Rectal smooth muscle tissue (tissue), 1 donor: ENCODE data around the gene CRYGN.
A peak's percentile ranks its signal among the peaks of the same experiment; 100 is the strongest.

Experiments used
- H3K27ac ChIP-seq: one replicate; pipeline ENCODE4 v1.7.0; 2013; ENCODE audit warnings: low read depth, low read length, inconsistent platforms
- H3K27me3 ChIP-seq: one replicate; pipeline ENCODE4 v1.7.0; 2013; ENCODE audit warnings: low read length; ENCODE audit not compliant: control insufficient read depth, insufficient read depth
- H3K36me3 ChIP-seq: one replicate; pipeline ENCODE4 v1.7.0; 2013; ENCODE audit warnings: low read length; ENCODE audit not compliant: control insufficient read depth, insufficient read depth
- H3K4me1 ChIP-seq: one replicate; pipeline ENCODE4 v1.7.0; 2013; ENCODE audit warnings: low read length; ENCODE audit not compliant: control insufficient read depth, insufficient read depth
- H3K4me3 ChIP-seq: one replicate; pipeline ENCODE4 v1.7.0; 2013; ENCODE audit warnings: low read length
- H3K9ac ChIP-seq: one replicate; pipeline ENCODE4 v1.7.0; 2013; ENCODE audit warnings: low read length

CRYGN gene

GRCh38 chr7:151439855-151440798 lies at the start of gene CRYGN:
Gene CRYGN (minus strand): TSS chr7:151440141. CDS start chr7:151439917, 224 bp downstream.
- Histone ChIP-seq H3K36me3 (no peaks in the 10 kb centered on the region), H3K27ac (no peak within 1 kb of the TSS), H3K27me3 (peaks cover 3% of the 10 kb centered on the region), H3K4me3 (peak within 1 kb of the TSS; percentile 44), H3K4me1 (peaks cover 5% of the 10 kb centered on the region), H3K9ac (no peak within 1 kb of the TSS)

DNA sequence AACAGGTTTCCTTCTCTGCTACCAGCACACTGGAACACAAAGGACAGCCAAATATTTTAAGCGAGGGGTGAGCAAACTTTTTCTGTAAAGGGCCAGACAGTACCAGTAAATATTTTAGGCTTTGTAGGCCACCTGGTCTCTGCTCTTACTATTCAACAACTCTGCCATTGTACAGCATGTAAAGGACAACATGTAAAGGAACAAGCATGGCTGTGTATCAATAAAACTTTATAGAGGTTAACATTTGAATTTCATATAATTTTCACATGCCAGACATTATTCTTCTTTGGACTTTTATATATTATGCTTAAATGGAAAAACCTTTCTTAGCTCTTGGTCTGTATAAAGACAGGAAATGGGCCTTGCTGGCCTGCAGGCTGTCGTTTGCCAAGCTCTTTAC lies 49.6 kb upstream of the CRYGN start:
- peaks cover 14% of the 10 kb centered on the region for H3K4me1 ChIP-seq
- no peak overlapping the region for H3K4me3 ChIP-seq
- H3K27me3 ChIP-seq, result no peaks in the 10 kb centered on the region
- peaks cover 3% of the 10 kb centered on the region for H3K36me3 ChIP-seq
- H3K27ac ChIP-seq, result no peak overlapping the region
- H3K9ac ChIP-seq, result no peak overlapping the region

DNA sequence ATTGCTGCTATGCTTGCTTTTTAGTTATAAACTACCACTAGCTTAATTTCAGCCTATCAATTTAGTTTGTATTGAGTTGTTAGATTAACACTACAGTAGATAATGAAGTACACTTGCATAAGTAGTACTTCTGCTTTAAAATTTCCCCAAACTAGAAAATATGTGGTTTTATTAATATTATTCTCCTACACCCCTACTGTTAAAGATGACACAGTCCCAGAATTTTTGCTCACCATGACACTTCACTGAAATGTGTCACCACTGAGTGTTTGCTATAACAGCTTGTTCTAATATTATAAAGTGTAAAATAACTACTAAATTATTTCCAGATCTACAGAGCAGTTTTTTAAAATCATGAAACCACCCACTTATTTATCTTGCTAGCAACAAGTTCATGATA lies 48.2 kb upstream of the CRYGN start:
- Histone ChIP-seq H3K36me3 (peaks cover 3% of the 10 kb centered on the region), H3K9ac (no peak overlapping the region), H3K27me3 (no peaks in the 10 kb centered on the region), H3K4me3 (no peak overlapping the region), H3K4me1 (peaks cover 11% of the 10 kb centered on the region), H3K27ac (no peak overlapping the region)

DNA sequence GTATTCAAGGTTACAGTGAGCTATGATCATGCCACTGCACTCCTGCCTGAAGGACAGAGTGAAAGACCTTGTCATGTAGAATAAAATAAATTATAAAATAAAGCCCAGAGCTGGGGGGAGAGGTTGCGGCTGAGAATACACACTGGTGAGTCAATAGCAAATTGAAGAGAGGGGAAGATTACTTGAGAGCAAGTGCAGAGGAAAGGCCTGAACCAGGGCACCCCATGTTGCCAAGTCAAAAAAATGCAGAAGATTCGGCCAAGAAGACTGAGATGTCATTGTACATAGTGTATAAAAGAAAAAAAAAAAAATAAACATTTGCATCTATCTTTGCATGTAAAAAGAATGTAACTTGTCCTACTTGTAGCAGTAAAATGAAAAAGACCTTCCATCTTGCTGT lies 47.3 kb upstream of the CRYGN start:
- no peak overlapping the region for H3K27ac ChIP-seq
- no peak overlapping the region for H3K9ac ChIP-seq
- H3K36me3 ChIP-seq, result peaks cover 3% of the 10 kb centered on the region
- no peaks in the 10 kb centered on the region for H3K27me3 ChIP-seq
- no peak overlapping the region for H3K4me3 ChIP-seq
- peaks cover 10% of the 10 kb centered on the region for H3K4me1 ChIP-seq

GRCh38 chr7:151486074-151486473 lies 46.1 kb upstream of the CRYGN start:
- Histone ChIP-seq H3K36me3 (peaks cover 3% of the 10 kb centered on the region), H3K27me3 (no peaks in the 10 kb centered on the region), H3K4me1 (peaks cover 18% of the 10 kb centered on the region), H3K4me3 (no peak overlapping the region), H3K27ac (no peak overlapping the region), H3K9ac (no peak overlapping the region)

GRCh38 chr7:151484971-151485707 lies 45.2 kb upstream of the CRYGN start:
- Histone ChIP-seq H3K4me1 (peaks cover 18% of the 10 kb centered on the region), H3K4me3 (no peak overlapping the region), H3K36me3 (peaks cover 3% of the 10 kb centered on the region), H3K9ac (no peak overlapping the region), H3K27ac (peak overlapping the region; percentile 40), H3K27me3 (no peaks in the 10 kb centered on the region)

GRCh38 chr7:151483711-151483983 lies 43.7 kb upstream of the CRYGN start:
- Histone ChIP-seq H3K36me3 (peaks cover 3% of the 10 kb centered on the region), H3K4me1 (peaks cover 18% of the 10 kb centered on the region), H3K27ac (no peak overlapping the region), H3K9ac (no peak overlapping the region), H3K27me3 (no peaks in the 10 kb centered on the region), H3K4me3 (no peak overlapping the region)

GRCh38 chr7:151482883-151483710 lies 43.2 kb upstream of the CRYGN start:
- Histone ChIP-seq H3K27ac (peak overlapping the region; percentile 63), H3K4me1 (peaks cover 18% of the 10 kb centered on the region), H3K27me3 (no peaks in the 10 kb centered on the region), H3K4me3 (no peak overlapping the region), H3K36me3 (peaks cover 3% of the 10 kb centered on the region), H3K9ac (no peak overlapping the region)

GRCh38 chr7:151481650-151482505 lies 41.9 kb upstream of the CRYGN start:
- Histone ChIP-seq H3K27me3 (no peaks in the 10 kb centered on the region), H3K27ac (peak overlapping the region; percentile 63), H3K9ac (no peak overlapping the region), H3K36me3 (peaks cover 3% of the 10 kb centered on the region), H3K4me3 (no peak overlapping the region), H3K4me1 (peaks cover 20% of the 10 kb centered on the region)

DNA sequence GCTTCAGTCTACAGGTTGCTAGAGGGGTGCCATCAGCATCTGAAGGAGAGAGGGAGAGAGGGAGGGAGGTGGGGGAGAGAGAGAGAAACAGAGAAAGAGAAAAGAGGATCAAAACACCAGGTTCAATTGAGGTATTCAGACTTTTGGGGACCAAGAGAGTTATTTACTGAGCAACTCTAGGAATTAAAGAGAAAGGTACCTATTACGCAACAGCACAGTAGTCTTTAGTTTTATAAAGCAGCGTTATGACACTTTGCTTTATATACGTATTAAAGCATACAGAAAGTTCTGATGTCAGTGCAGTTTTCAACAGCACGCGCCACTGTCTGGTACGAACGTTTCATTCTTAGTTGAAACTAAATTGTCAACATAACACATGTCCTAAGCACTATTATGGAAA lies 37.9 kb upstream of the CRYGN start:
- Histone ChIP-seq H3K4me1 (peaks cover 11% of the 10 kb centered on the region), H3K27ac (no peak overlapping the region), H3K27me3 (no peaks in the 10 kb centered on the region), H3K36me3 (peaks cover 3% of the 10 kb centered on the region), H3K9ac (no peak overlapping the region), H3K4me3 (no peak overlapping the region)

- H3K36me3 ChIP-seq, result peaks cover 11% of the 10 kb centered on the region
- H3K27me3 ChIP-seq, result no peaks in the 10 kb centered on the region
- H3K27ac ChIP-seq, result no peak overlapping the region
- peaks cover under 1% of the 10 kb centered on the region for H3K4me1 ChIP-seq
- no peak overlapping the region for H3K9ac ChIP-seq
- H3K4me3 ChIP-seq, result no peak overlapping the region
These were observed 32.9 kb upstream of the CRYGN start for GRCh38 chr7:151472644-151473380.
